DMS53 (cell line): ENCODE measurements around the gene MAP3K6.

Source experiments
- DNase-seq: peaks from one replicate; lab custom pipeline; 2025; lab: John Stamatoyannopoulos, UW

Gene MAP3K6

DNA sequence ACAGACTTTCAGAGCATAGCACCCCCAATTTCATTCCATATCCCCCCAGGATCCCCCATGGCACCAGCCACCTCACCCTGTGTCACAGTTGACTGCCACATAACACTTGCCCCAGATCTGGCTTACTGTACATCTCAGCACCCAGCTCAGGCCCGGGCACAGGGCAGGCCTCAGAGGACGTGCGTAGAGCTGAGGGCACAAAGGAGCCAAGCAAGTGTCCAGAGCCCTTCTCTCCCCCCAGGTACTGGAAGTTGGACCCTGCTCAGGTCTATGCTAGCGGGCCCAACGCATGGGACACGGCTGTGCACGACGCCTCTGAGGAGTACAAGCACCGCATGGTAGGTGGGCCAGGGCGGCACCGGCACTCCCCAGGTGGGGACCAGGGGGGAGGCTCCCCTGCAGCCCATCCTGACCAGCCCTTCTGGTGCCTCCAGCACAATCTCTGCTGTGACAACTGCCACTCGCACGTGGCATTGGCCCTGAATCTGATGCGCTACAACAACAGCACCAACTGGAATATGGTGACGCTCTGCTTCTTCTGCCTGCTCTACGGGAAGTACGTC lies 33.0 kb downstream of the MAP3K6 start:
- no peak for DNase-seq

DNA sequence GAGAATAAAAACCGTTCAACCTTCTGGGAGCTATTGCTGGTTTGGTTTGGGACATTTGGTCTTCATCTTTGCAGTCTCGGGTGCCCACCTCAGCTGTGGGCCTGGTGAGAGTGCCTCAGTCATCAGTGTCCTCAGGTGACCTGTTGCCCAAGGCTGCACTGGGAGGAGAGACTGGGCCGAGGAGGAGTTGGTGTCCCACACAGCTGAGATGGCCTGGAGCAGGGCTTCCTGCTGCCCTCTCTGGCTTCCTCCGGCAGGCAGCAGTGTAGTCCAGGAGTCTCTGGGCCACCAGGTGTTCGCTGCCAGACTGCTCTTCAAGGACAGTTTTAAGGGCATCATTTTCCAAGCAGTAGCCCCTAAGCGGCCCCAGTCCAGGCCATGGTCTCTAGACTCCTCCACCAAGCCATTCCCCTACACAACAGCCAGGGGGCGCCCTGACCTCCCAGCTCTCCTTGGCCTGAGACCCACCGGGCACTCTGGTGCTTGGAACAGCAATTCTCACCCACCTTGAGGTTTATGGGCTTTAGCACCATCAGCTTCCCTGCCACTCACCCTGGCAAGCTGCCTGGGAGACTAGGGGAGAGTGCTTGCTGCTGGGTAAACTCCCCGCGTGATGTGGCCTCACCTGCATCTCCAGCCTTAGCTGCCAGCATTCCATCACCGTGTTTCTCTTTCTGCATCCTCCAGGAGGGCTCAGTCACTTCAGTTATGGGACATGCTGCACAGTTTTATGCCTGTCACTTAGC lies 34.1 kb downstream of the MAP3K6 start:
- DNase-seq, result peak; percentile 65

DNA sequence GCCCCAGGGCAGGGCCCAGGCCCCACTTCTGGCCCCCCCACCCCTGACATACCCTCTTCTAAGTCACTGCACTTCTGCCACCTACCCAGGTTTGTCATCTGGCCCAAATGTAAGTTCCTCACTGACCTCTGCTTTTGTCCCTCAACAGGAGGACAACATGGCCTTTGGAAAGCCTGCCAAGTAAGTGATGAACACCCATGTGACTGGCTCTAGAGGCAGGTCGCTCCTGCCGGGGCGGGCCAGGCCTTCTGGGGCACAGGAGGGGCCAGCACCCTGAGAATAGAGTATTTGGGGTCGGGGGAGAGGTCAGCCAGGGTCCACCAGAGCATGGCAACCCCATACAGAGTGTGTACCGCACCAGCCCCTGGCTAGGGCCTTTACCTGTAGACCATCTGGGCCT lies 34.8 kb downstream of the MAP3K6 start:
- no peak for DNase-seq

DNA sequence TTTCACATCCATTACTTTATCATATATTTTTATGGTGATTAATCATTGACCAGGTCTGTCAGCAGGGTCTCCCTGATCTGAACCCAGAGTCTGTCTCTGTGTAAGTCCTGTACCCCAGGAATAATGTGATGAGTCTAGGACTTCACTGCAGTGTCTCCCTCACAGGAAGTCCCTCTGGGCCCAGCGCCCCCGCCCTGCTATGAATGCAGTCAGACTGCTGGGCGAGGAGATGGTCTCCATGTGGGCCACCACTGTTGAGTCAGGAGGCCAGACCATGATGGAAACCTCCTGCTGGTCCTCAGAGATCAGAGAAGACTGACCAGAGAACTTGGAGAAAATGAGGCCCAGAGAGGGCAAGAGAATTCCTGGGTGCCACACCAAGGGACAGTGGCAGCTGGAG lies 35.3 kb downstream of the MAP3K6 start:
- no peak for DNase-seq

DNA sequence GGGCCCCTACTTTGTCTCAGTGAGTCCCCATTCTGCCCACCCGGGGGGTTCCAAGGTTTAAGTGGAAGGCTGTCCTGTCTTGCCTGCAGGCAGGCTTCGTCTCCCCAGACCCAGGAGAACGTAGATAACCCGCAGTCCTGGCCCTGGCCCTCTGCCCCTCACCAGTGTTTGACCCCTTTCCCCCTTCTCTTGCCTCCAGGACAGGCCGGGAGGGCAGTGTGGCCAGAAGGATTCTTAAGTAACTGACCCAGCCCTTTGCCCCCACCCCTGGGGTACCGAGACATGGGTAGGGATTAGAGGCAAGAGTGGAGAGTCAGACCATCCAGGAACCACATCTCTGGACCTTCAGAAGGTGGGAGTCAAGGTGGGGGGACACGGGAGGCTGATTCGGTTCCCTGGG lies 36.0 kb downstream of the MAP3K6 start:
- no peak for DNase-seq

DNA sequence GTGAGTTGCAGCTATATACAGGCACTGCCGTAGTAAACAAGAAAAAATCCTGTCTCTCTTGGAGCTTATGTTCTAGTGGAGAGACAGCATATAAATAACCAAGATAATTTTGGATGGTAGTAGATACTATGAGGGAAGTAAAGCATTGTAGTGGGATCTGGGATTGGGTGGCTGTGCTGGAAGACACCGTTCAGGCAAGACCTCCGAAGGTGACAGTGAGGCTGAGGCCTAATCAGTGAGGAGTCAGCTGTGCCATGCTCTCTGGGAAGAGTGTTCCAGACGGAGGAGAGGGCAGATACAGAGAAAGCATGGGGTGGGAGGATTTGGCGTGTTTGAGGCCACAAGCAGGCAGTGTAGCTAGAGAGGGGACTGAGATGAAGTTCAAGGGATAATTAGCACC lies 38.8 kb downstream of the MAP3K6 start:
- DNase-seq, result no peak

DNA sequence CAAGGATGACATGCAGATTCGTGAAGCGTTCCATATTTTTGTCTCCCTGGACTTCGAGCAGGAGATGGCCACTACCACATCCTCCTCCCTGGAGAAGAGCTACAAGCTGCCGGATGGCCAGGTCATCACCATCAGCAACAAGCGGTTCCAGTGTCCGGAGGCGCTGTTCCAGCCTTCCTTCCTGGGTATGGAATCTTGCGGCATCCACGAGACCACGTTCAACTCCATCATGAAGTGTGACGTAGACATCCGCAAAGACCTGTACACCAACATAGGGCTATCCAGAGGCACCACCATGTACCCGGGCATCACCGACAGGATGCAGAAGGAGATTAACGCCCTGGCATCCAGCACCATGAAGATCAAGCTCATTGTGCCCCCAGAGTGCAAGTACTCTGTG lies 41.5 kb downstream of the MAP3K6 start:
- no peak for DNase-seq

DNA sequence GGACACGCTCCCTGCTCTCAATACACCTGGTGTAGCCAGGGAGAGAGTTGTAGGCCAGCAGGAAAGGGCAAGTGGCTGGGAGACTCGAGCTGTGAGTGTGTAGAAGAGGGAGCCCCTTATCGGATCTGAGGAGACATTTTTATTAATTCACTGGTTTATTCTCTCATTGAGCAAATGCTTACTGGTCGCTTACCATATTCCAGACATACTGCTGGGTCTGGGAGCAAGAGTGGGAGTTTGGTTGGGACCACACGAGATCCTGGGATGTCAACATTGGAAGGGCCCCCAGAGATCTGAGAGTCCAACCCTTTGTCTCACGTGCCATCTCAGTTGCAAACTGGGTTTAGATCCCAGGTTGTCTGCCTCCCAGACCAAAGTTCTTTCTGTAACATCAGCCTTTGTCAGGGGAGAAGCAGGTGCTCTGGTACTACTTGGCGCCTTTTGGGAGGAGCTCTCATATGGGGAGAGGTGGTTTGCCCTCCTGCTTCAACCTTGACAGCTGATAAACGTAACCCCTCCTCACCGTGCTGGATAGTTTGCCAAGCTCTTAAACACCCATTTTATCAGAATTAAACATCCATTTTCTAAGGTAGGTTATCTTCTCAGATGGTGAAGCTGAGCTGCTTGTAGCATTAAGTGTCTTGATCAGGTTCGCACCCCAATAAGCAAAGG lies 44.1 kb downstream of the MAP3K6 start:
- DNase-seq, result peak; percentile 35

DNA sequence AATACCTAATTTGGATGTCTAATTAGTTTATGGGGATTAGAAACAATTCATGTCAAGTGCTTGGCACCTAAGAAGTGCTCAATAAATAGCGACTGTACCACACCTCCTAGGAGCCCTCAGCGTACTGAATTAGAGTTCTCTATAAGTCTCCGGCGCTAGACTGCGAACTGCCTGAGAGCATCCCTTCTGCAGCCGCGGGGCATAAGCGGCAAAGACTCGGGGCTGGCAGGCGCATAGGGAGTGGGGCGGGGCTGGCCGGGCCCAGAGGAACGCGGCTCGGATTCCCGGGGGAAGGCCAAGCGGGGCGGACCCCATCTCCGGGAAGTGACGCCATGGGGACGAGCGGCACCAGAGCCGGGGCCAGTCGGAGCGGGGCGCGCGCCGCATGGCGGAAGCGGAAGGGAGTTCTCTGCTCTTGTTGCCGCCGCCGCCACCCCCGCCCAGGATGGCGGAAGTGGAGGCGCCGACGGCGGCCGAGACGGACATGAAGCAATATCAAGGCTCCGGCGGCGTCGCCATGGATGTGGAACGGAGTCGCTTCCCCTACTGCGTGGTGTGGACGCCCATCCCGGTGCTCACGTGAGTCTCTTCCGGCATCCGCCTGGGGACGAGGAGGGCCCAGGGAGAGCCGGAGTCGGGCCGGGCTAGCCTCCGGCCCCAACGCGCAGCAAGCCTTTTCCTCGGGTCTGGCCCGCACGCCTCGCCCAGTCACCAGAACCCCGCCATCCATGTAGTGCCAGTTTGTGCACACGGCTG lies 44.8 kb downstream of the MAP3K6 start, which contains the start of gene TMEM222:
TSS of gene TMEM222 (plus strand) at position 351 of the 756 bp plus-strand sequence. CDS start at position 386, 35 bp downstream.
- DNase-seq, result peak; percentile 99

DNA sequence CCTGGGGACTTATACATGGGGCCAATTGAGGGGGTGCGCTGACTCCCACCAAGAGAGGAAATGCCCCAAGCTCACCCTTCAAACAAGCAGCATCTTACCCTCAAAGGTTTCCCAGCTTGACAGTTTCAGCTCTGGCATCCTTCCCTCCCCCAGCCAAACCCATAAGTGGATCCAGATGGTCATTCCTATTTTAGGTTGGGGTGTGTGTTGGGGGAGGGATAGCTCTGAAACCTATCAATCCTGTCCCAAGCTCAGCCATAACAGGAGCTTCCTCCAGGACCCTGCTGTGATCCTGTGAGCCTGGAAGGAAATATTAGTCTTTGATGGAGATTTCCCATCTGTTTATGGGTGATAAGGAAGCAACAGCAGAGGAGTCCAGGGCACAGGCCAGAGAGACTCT lies 48.2 kb downstream of the MAP3K6 start:
- no peak for DNase-seq

DNA sequence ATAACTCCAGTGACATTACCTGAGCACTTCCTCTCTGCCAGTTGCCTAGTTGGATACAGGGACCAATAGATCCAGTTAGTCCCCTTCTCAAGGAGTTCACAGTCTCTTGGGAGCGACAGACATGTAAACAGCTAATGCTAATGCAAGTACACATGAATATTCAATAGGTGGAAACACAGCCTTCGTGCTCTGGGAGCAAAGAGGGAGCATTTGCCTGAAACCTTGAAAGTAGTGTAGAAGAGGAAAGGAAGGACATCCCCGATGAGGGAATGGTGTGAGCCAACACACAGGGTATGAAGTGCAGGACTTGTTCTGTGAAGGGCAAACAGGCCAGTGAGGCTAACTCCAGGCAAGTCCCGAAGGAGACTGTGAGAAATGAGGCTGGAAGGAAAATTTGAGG lies 48.6 kb downstream of the MAP3K6 start:
- no peak for DNase-seq

DNA sequence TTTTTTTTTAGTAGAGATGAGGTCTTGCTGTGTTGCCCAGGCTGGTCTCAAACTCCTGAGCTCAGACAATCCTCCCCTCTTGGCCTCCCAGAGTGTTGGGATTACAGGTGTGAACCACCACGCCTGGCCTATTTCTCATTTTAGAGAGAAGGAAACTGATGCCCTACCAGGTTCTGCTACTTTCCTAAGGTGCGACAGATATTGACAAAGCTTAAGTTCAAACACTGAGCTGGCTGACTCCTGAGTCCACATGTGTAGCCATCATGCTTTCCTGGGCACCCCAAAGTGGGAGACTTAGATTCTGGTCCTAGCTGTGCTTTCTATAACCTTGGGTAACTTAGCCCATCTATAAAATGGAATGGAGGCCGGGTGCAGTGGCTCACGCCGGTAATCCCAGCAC lies 49.9 kb downstream of the MAP3K6 start:
- peak; percentile 33 for DNase-seq

DNA sequence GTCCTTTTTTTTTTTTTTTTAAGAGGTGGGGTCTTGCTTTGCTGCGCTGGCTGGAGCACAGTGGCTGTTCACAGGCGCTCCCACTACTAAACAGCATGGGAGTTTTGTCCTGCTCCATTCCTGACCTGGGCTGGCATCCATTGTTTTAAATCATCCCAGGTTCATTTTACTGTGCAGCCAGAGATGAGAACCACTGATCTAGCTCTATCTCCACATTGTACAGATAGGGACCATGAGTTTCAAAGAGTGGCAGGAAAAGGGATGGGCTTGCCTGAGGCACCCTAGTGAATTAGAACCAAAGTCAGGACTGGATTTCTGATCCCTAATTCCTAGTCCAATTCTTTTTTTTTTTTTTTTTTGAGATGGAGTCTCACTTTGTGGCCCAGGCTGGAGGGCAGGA lies 52.0 kb downstream of the MAP3K6 start:
- no peak for DNase-seq

DNA sequence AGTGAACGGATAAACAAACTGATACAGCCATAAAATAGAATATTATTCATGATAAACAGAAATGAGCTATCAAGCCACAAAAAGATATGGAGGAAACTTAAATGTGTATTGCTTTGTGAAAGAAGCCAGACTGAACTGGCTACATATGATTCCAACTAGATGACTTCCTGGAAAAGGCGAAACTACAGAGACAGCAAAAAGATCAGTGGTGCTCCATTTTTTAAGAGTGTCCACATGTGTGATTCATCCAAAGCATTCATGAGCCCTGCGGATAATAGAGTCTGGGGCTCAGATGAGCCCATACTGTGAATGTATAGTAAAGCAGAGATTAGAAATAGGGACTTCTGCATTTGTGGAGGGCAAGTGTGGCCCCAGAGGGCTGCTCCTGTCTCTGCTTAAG lies 52.6 kb downstream of the MAP3K6 start:
- no peak for DNase-seq

DNA sequence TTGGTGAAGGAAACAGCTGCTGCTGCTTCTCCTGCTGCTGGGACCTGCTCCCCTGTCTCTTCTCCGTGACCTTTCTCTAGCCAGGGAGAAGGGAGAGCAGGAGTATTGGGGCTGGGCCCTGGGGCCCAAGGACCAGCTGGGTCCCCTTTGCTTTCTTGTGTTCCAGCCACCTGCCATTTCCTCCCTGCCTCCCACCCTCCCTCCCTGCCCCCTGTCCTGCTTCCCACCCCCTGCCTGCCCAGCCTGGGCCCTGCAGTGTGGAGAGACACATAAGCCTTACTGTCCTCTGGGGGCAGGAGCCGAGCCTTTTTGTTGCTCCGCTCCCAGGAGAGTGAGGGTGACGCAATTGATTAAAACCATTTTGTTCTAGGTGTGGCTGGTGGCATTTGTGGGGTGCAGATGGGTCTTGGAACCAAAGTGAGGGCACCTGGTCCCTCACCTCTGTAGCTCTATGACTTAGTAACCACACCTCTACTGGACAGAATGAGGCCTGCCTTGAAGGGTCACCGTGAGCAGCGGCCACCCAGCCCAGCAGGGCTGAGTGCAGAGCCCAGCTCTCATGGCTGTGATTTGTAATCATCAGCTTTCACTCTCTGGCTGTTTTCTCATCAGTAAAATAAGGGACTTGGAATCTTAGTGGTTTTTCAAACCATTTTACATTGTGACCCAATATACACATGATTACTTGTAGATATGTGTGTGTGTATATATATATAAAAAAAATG lies 58.7 kb downstream of the MAP3K6 start:
- no peak for DNase-seq

DNA sequence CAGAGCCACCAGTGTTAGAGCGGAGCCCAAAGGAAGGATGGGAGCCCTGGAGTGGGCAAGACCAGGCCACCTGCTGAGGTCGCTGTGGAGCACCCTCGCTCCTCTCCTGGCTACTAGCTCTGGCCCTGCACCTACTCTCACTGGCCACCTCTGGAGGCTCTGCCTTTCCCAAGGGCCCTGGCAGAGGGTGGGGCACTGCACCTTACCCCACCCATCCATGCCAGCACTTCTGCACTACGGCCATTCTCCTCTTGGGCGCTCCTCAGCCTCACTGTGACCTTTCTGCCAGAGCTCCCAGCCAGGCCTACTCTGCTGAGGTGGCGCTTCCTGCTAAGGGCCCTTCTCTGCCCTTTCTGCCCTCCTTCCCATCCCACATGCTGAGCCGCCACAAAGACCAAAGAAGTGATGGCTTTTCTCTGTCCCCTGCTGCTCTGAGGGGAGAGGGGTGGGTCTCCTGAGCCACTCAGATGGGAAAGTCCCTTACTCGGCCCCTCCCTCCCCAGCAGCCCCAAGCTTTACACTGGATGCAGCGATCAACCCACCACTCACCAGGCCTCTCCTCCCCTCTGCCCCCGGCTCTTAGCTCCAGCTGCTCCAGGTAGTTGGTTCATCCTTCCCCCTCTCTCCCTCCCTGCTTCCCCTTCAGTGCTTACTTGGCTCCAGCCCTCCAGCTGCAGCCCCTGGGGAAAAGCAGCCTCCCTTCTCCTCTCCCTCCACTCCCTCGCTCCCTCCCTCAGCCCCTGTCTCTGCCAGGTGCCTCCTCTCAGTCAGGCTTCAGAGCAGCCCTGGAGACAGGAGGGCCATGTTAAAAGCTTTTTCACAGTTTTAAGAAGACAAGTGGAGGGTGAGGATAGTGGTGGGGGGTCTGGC lies 59.6 kb downstream of the MAP3K6 start:
- peak; percentile 35 for DNase-seq

DNA sequence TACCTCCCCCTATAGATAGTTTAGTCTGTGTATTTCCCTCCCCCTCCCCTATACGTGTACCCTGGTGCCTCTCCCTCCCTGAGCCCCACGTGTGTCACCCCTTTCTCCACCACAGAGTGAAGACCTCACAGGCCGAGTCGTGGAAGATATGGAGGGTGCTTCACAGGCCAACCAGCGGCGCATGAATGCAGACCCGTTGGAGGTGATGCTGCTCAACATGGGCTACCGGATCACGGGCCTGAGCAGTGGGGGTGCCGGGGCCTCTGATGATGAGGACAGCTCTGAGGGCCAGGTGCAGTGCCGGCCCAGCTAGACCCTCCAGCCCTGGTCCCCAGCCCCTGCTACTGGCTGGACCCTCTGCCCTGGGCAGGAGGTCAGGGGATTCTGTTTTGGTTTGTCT lies 60.7 kb downstream of the MAP3K6 start:
- no peak for DNase-seq
